ENCODE measurements around the gene FSD1.

The FSD1 gene

DNA sequence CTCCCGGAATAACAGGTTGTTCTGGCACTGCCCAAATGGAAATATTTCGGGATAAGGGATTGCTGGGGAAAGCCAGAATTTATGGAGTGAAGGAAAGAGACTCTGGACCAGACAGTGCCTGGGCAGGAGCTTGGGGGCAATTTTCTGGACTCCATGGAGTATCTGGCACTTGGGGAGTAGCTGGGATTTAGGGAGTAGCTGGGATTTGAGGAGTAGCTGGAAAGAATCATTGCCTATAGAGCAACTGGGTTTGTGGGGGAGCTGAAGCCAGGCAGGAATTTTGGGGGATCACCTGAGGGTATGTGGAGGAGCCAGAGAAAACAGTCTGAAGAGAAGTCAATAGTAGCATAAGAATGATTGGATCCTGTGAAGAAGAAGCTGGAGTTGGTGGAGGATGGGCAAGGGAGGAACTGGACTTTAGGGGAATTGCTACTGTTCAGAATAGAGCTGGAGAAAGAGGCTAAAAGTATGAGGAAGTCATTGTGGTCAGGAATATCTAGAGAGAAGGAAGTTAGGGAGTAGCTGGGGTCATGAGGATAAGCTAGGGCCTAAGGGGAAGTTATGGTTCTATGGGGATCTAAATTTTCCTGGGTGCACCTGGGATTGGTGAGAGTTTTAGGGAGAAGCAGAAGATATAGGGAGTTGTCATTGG is 14.8 kb downstream of the FSD1 start:
- no peak for DNase-seq (ENCODE audit: low spot score)

DNA sequence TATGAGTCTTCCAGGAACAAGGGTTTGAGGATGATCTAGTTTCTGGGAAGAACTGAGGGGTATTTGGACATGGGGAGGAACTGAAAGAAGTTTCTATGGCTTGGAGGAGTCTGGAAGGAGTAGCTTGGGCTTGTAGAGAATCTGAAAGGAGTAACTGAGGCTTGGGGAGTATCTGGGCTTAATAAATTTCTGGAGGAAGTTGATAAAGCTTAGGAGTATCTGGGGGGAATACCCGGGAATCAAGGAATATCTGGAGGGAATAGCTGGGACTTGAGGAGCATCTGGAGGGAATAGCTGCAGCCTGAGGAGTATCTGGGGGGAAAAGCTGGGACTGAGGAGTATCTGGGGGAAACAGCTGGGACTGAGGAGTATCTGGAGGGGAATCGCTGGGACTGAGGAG is 16.0 kb downstream of the FSD1 start:
- DNase-seq (ENCODE audit: low spot score): no peak

DNA sequence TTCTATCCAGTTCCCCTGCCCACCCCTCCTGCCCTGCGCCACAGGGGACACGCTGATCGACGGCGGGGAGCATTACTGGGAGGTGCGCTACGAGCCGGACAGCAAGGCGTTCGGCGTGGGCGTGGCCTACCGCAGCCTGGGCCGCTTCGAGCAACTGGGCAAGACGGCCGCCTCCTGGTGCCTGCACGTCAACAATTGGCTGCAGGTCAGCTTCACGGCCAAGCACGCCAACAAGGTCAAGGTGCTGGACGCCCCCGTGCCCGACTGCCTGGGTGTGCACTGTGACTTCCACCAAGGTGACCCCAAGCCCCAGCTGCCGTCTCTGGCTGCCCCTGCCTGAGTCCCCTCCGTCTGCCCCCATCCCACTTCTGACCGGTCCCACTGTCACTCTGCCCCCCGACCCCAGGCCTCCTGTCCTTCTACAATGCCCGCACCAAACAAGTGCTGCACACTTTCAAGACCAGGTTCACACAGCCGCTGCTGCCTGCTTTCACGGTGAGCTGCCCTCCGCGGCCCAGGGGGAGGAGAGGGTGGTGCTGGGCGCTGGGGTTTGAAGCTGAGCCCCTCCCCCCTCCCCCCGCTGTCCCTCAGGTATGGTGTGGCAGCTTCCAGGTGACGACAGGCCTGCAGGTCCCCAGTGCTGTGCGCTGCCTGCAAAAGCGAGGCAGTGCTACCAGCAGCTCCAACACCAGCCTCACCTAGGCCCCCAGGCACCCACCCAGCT is 18.7 kb downstream of the FSD1 start:
- no peak for DNase-seq (ENCODE audit: low spot score)

- no peak for DNase-seq (ENCODE audit: low spot score)
Observed at GRCh38 chr19:4323692-4324091, 19.3 kb downstream of the FSD1 start.

GRCh38 chr19:4324228-4324627 is 19.8 kb downstream of the FSD1 start:
- DNase-seq (ENCODE audit: low spot score): no peak

DNA sequence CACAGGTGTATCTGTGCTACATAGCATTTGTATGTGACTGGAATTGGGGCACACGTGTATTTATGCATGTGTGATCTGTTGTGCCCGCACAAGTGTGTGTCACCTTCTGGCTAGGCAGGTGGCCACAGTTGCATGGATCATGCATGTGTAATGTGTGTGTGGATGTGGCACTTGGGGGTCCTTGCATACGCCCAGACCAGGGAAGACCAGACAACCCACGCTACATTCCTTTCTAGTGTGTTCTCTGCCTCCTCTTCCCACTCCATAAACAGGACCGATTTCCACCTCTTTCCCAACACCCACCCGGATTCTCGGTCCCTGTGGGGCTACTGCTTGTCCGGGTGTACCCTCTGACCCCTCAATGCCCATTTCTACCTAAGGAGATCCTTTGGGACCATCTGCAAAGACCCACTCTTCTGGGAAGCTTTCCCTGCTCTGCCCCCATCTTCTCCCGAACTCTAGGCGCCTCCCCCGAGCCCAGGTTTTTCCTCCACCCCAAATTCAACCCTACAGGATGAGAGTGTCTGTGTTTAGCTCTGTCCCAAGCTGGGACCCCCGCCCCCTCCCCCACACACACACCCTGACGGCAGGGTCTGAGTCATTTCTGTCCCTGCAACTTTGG is 21.9 kb downstream of the FSD1 start:
- DNase-seq (ENCODE audit: low spot score): no peak

DNA sequence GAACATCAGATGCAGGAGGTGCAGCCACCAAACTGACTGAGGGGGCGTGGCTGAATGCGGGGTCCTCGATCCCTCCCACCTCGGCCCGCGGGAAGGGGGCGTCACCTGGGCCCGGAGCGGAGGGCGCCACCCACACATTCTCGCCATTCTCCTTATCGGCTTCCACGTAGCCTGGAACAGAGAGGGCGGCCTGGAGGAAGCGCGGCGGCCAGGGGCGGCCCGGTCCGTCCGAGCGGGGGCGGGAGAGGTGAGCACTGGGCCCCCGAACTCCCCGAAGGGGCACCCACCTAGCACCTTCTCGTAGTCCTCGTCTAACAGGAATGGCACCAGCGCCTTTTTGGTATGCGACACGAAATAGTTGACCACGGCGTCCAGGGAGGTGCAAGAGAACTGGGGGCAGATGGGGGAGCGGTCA is 22.4 kb downstream of the FSD1 start:
- no peak for DNase-seq (ENCODE audit: low spot score)

DNA sequence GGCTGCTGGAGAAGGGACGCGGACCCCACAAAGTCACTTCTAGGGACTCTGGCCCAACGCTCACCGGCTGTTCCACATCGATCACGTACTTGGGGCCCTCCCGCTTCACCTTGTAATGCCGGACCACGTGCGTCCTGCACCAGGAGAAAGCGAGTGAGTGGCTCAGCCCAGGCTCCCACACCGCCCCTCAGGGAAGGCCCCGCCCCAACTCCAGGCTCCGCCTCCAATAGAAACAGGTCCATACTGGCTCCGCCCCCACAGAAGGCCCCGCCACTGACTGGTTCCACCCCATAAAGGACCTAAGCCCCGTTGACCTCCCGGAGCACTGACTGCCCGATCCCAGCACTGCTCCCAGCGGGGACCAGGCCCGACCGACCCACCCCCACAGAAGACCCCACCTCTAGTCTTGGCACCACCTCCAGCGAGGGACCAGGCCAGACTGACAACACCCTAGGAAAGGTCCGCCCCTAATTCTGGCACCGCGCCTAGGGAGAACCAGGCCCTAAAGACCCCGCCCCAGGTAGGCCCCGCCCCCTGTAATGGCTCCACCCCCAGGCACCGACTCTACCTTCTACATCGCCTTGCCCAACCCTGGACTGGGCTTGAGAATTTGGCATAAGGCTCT is 23.0 kb downstream of the FSD1 start:
- peak; percentile 67 for DNase-seq (ENCODE audit: low spot score)

DNA sequence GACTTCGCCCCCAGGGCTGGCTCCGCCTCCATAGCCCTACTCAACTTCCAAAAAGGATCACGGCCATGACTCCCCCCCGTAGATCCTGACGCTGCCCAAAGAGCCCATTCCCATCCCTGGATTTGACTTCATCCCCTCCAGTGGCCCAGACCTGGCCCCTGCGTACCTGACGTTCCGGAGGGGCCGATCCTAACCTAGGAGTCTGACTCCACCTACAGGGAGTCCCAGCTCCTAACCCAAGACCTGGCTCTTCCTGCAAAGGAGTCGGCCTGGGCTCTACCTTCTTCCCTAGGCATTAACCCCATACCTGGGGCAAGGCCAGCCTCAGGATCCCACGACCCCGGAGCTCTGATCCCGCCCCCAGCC is 23.5 kb downstream of the FSD1 start:
- DNase-seq (ENCODE audit: low spot score): no peak

GRCh38 chr19:4328243-4328990 is 24.0 kb downstream of the FSD1 start:
- peak; percentile 97 for DNase-seq (ENCODE audit: low spot score)

GRCh38 chr19:4328991-4329681 is 24.7 kb downstream of the FSD1 start:
- DNase-seq (ENCODE audit: low spot score): peak; percentile 41

- DNase-seq (ENCODE audit: low spot score): no peak
Observed at GRCh38 chr19:4329858-4330257, 25.5 kb downstream of the FSD1 start.

DNA sequence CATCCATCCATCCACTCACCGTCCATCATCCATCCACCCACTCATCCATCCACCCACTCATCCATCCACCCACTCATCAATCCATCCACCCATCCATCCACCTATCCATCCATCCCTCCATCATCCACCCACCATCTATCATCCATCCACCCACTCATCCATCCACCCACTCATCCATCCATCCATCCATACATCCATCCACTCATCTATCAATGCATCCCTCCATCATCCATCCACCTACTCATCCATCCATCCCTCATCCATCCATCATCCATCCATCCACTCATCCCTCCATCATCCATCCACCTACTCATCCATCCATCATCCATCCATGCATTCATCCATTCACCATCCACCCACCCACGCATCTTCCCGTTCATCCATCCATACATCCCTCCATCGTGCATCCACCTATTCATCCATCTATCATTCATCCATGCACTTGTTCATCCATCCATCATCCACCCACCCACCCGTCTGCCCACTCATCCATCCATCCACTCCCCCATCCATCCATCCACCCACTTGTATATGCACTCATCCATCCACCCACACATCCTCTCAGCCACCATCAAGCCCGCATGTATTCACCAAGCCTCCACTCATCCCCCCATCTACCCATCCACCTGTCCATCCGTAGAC is 30.7 kb downstream of the FSD1 start:
- DNase-seq (ENCODE audit: low spot score): no peak

DNA sequence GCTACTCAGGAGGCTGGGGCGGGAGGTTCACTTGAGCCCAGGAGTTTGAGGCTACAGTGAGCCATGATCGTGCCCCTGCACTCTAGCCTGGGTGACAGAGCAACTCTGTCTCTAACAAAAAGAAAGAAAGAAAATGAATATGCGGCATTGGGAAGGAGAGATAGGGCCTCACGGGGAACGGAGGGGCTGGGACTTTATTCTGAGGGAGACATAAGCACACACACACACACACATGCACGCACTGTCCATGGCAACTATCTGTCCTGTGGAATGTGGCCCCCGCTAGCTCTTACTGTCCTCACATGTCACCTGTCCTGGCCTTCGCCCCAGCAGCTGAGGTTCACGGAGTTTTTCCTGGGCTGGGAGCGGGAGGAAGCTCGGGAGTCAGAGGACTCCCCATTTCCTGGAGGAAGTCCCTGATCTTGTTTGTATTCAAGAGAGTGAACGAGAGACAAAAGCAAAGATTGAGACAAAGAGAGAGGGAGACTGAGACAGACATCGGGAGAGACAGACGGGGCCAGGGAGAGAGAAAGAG is 33.6 kb downstream of the FSD1 start:
- DNase-seq (ENCODE audit: low spot score): no peak

DNA sequence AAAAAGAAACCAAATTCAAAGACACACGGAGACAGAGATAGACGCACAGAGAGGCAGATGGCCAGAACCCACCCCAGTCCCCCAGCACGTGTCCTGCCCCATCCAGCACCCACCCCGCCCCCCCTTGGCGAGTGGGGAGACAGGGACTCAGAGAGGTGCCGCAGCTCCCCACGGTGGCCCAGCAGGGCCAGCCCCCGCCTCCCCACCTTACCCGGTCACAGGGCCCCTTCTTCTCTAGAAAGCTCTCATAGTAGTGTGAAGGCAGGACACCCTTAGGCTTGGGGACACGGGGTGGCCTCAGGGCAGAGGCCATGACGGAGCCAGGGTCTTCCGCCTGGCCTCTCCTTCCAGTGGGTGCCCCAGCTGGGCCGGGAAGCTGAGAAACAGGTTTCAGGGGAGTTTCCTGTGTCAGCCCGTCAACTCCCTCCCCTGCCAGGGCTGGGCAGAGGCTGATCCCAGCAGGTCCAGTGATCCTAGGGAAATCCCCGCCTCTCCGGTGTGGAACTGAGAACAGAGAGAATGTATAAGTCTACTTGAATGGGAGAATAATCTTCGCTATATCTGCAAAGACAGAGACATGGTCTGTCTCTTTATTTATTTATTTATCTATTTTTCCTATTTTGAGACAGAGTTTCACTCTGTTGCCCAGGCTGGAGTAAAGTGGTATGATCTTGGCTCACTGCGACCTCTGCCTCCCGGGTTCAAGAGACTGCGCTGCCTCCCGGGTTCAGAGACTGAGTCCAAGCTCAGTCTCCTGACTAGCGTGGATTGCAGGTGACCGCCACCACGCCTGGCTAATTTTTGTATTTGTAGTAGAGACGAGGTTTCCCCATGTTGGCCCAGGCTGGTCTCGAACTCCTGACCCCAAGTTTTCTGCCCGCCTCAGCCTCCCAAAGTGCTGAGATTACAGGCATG is 34.3 kb downstream of the FSD1 start, which contains the start of gene STAP2:
Gene STAP2, minus strand, starts transcription at position 387 of the 915 bp plus-strand sequence. Its CDS starts 74 bp downstream, at position 313.
- no peak for DNase-seq (ENCODE audit: low spot score)

DNA sequence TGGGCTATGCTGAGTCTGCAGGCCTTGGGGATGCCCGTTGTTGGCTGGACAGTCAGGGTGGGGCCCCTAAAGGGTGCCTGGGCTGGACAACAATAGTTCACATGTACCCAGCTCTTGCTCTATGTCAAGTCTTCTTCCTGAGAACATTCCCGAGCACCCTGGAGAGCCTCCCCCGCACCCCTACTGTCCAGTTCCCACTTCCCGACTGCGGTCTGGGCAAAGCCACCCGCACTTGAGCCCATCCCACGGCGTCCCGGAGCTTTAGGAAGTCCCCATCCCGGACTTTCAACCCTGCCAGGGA is 37.9 kb downstream of the FSD1 start:
- no peak for DNase-seq (ENCODE audit: low spot score)

DNA sequence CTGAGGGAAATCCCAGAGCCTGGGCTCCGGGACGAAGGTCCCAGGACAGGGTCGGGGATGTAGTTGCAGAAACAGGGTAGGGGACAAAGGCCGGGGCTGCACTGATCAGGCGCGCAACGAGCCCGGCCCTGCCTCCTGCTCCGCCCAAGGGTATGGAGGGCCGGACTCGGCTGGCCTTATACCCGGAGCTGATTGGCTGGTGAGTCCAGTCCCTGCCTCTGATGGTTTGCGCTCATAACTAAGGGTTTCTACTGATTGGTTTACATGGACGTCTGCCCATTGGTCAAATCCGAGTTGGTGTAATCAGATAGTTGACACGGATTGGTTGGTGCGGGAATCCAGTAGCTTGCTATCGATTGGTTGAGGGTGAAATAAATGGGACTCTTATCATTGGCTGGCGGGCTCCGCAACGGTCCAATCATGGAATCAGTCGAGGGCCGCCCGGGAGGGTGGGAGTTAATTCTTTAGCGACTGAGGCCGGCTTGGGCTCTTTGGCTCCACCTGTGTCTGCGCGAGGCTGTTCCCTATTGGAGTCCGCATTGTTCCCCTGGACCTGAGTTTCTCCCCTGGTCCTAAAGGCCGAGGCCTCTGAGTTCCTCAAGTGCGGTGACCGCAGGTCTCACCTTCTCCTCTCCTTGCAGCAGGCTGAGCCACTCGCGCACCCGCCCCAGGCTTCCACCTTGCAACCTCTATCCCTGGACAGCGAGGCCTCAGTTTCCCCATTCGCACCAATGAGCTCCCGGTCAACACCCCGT is 38.4 kb downstream of the FSD1 start:
- peak; percentile 99 for DNase-seq (ENCODE audit: low spot score)

- peak; percentile 91 for DNase-seq (ENCODE audit: low spot score)
Observed at GRCh38 chr19:4343370-4344307, 39.2 kb downstream of the FSD1 start, which contains the start of gene MPND. TSS of gene MPND (plus strand) at chr19:4343562. CDS start at chr19:4343594, 32 bp downstream.

All from activated CD4-positive, alpha-beta T cell treated with anti-CD3 and anti-CD28 coated beads, Interleukin-2, Interleukin-4, amounts not matched to agents 100 ng/mL and 50 ng/mL, durations not matched to agents 16 hours and 8 hours (primary cell).